NCI-H2227 (cell line): ENCODE measurements around the gene ARAP1.
A peak's percentile ranks its signal among the peaks of the same experiment; 100 is the strongest.

Source experiments
- DNase-seq: peaks from one replicate; lab custom pipeline; 2025; ENCODE audit not compliant: unreplicated experiment; lab: John Stamatoyannopoulos, UW

Gene ARAP1

GRCh38 chr11:72764503-72764902 lies 12.3 kb upstream of the ARAP1 start:
- no peak for DNase-seq

- DNase-seq = no peak
These were observed 11.6 kb upstream of the ARAP1 start for GRCh38 chr11:72763823-72764222.

- no peak for DNase-seq
These were observed 10.6 kb upstream of the ARAP1 start for GRCh38 chr11:72762641-72763304.

GRCh38 chr11:72760539-72761405 lies 8.6 kb upstream of the ARAP1 start:
- DNase-seq = no peak

- no peak for DNase-seq
These were observed 7.3 kb upstream of the ARAP1 start for GRCh38 chr11:72759468-72759985.

GRCh38 chr11:72758690-72759389 lies 6.6 kb upstream of the ARAP1 start:
- peak; percentile 20 for DNase-seq

- no peak for DNase-seq
These were observed 6.1 kb upstream of the ARAP1 start for GRCh38 chr11:72758304-72758689.

- DNase-seq = no peak
These were observed 3.6 kb upstream of the ARAP1 start for GRCh38 chr11:72755713-72756285.

GRCh38 chr11:72754544-72755155 lies 2.4 kb upstream of the ARAP1 start:
- DNase-seq = no peak

- DNase-seq = no peak
These were observed 1.9 kb upstream of the ARAP1 start for GRCh38 chr11:72754149-72754543.

GRCh38 chr11:72753341-72754148 lies 1.3 kb upstream of the ARAP1 start:
- no peak for DNase-seq

GRCh38 chr11:72751116-72752087 lies 806 bp downstream of the ARAP1 start:
- no peak for DNase-seq

GRCh38 chr11:72750556-72751115 lies 1.6 kb downstream of the ARAP1 start:
- no peak for DNase-seq

GRCh38 chr11:72750086-72750485 lies 2.1 kb downstream of the ARAP1 start:
- no peak for DNase-seq

GRCh38 chr11:72747289-72747855 lies 4.8 kb downstream of the ARAP1 start:
- no peak for DNase-seq

GRCh38 chr11:72746821-72747220 lies 5.4 kb downstream of the ARAP1 start:
- no peak for DNase-seq

- no peak for DNase-seq
These were observed 6.2 kb downstream of the ARAP1 start for GRCh38 chr11:72745925-72746550.

GRCh38 chr11:72745511-72745910 lies 6.7 kb downstream of the ARAP1 start:
- DNase-seq = no peak
